Heart left ventricle (tissue), 16 donors: ENCODE data around the gene ESRP2. TPM values are rescaled to one million over a fixed set of nuclear protein-coding genes. Genes with fewer than 3 reads are reported as not detected.

ENCODE experiments used
- ATAC-seq, 4 donors: fragments of 200-7000 bp; cut with Tn5 transposase; one replicate each; pipeline ENCODE4 v1.9.1; 2020 to 2022; ENCODE audit warnings: moderate library complexity in 4 of 4, mild to moderate bottlenecking in 3 of 4, moderate number of reproducible peaks in 1 of 4
- DNase-seq, 5 donors: peaks; one replicate each; pipeline ENCODE4 v3.0.0-alpha.2; 2020
- H3K27ac ChIP-seq, 12 donors: fragments of 200-600 bp; sonication (generic) in 4 of 12; one replicate each; pipeline versions ENCODE4 v1.5.0 to v1.8.0; 2016 to 2022; ENCODE audit warnings: mild to moderate bottlenecking in 2 of 12
- H3K27me3 ChIP-seq, 9 donors: fragments of 200-600 bp; sonication (generic) in 2 of 9; one replicate each; pipeline versions ENCODE4 v1.5.1 to v1.8.0; 2016 to 2022; ENCODE audit warnings: mild to moderate bottlenecking in 3 of 9
- H3K36me3 ChIP-seq, 9 donors: fragments of 200-600 bp; sonication (generic) in 2 of 9; one replicate each; pipeline versions ENCODE4 v1.5.0 to v1.8.0; 2018 to 2022; ENCODE audit warnings: mild to moderate bottlenecking in 2 of 9
- H3K4me1 ChIP-seq, 12 donors: fragments of 200-600 bp; sonication (generic) in 4 of 12; one replicate each; pipeline versions ENCODE4 v1.5.0 to v1.8.0; 2016 to 2022; ENCODE audit warnings: mild to moderate bottlenecking in 3 of 12
- H3K4me3 ChIP-seq, 12 donors: fragments of 200-600 bp; sonication (generic) in 4 of 12; one replicate each; pipeline versions ENCODE4 v1.5.0 to v1.8.0; 2017 to 2022; ENCODE audit warnings: mild to moderate bottlenecking in 9 of 12, moderate library complexity in 4 of 12
- H3K9me3 ChIP-seq, 12 donors: fragments of 200-600 bp; sonication (generic) in 4 of 12; one replicate each; pipeline versions ENCODE4 v1.5.0 to v1.8.0; 2016 to 2022; ENCODE audit warnings: mild to moderate bottlenecking in 1 of 12
- POLR2A ChIP-seq, 2 donors: fragments of 450-650 bp; IDR thresholded peaks; one replicate each; pipeline ENCODE4 v1.6.1; 2017; ENCODE audit warnings: antibody characterized with exemption in 2 of 2, mild to moderate bottlenecking in 2 of 2, moderate library complexity in 2 of 2
- WGBS, 4 donors: extraction: QIAGEN DNeasy Blood & Tissue Kit in 2 of 4; methylation state at CpG; one replicate each; pipeline versions ENCODE4 v1.1.5 to v1.1.7; 2013 to 2018; 5-methylcytosine and 5-hydroxymethylcytosine counted together
- intact Hi-C, 10 donors: fragments of 100-400 bp; cut with DNase I; formaldehyde crosslinking; loops; one replicate each; pipeline versions ENCODE4 v1.11.1 to v1.14.2; 2022
- polyA plus RNA-seq, 2 donors: library from polyadenylated mRNA; stranded (reverse); fragments of 200-250 nt; gene quantifications; one replicate each; pipeline ENCODE4 v1.2.3, GENCODE V29; 2013
- total RNA-seq, 9 donors: library from RNA; depleted of rRNA in 2 of 9; stranded (reverse); fragments of >200 nt in 2 of 9; fragmentation: NEBNext Ultra II Directional in 3 of 9; extraction: Animal tissue kit (Norgen Biotek cat#: 25700) in 3 of 9; gene quantifications; one replicate each; pipeline versions ENCODE4 v1.1.0 to v1.2.4, GENCODE V29; 2016 to 2023
- TF ChIP-seq, protein P1 (sequence below), 12 donors: fragments of 200-600 bp; sonication (generic) in 4 of 12; IDR thresholded peaks; one replicate each; pipeline versions ENCODE4 v1.5.0 to v1.8.0; 2018 to 2022; ENCODE audit warnings: antibody characterized with exemption in 12 of 12, mild to moderate bottlenecking in 5 of 12
- donor health status: ischemic (EF 13 %, LVEDD 7.1; RV severe dilation, severe dysfunction).
- donor health status: healthy with polysubstance abuse.
- donor health status: DM: no; HTN: yes; CAD: no.
- donor health status: DM: no; HTN: no; CAD: no.
- donor health status: ischemic (EF 25% LVEDD 6.9; RV normal size, moderate dysfunction).
- donor health status: ischemic (EF 25% LVEDD 5.7; RV mildly dilated, moderate dysfunction).
- donor health status: healthy.
- donor health status: DM: yes; HTN: yes; CAD: no.
- donor health status: ischemic (EF 35%, LVEDD 5.7; RV mildly dilated, moderate dysfunction).
- donor health status: nonischemic (EF 11% LVEDD 7.7; RV severe dilation, severe dysfunction).
- donor health status: DM: yes; HTN: yes; CAD: no.
- donor health status: PGD.
- donor health status: ischemic (EF 29% LVEDD 5.4; RV normal size, mild dysfunction).
- donor health status: nonischemic (EF 23%, LVEDD 6.1; RV moderate dilation, normal function).

The ESRP2 gene
- total and polyA plus RNA-seq, 11 donors: 0.15 to 1.9 (median 0.45) TPM; not detected in 1

- no peaks in the 10 kb centered on the region for H3K36me3 ChIP-seq
- intact Hi-C loops: loop anchor here in 2 of 10 donors (5.0 to 10.0 kb wide), 2 partner anchors 85 to 1283 kb away; no protein-coding TSS in a partner anchor
- no peaks in the 10 kb centered on the region for H3K9me3 ChIP-seq
- no peak for DNase-seq
- H3K4me1 ChIP-seq: peaks cover 0 to 44% (median 29%) of the 10 kb centered on the region in 12 donors
- no peak overlapping the region for H3K4me3 ChIP-seq
- H3K27ac ChIP-seq: no peak overlapping the region
- 83 to 91% (median 85%) methylated on average over 7 of the region's 7 CpGs for WGBS, 4 donors
- no peaks in the 10 kb centered on the region for H3K27me3 ChIP-seq
- no peak for ATAC-seq
- TF ChIP-seq, protein P1, sequence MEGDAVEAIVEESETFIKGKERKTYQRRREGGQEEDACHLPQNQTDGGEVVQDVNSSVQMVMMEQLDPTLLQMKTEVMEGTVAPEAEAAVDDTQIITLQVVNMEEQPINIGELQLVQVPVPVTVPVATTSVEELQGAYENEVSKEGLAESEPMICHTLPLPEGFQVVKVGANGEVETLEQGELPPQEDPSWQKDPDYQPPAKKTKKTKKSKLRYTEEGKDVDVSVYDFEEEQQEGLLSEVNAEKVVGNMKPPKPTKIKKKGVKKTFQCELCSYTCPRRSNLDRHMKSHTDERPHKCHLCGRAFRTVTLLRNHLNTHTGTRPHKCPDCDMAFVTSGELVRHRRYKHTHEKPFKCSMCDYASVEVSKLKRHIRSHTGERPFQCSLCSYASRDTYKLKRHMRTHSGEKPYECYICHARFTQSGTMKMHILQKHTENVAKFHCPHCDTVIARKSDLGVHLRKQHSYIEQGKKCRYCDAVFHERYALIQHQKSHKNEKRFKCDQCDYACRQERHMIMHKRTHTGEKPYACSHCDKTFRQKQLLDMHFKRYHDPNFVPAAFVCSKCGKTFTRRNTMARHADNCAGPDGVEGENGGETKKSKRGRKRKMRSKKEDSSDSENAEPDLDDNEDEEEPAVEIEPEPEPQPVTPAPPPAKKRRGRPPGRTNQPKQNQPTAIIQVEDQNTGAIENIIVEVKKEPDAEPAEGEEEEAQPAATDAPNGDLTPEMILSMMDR (IDR thresholded peaks at IDR 0.05): no peak
- TF ChIP-seq POLR2A (IDR thresholded peaks at IDR 0.05): no peak
Measured at GRCh38 chr16:68242085-68242484, 6.2 kb upstream of the ESRP2 start.

GRCh38 chr16:68238029-68238345 is 2.1 kb upstream of the ESRP2 start:
- intact Hi-C loops: loop anchor here in 4 of 10 donors (1.0 to 10.0 kb wide), 5 partner anchors 90 to 1493 kb away; partner anchors contain the start of genes RANBP10 (in 1 of the 4), SLC12A4 (in 1 of the 4) and TSNAXIP1 (in 1 of the 4)
- 16 to 20% (median 19%) methylated on average over 18 to 20 of the region's 20 CpGs for WGBS, 4 donors
- Histone ChIP-seq H3K27me3 (peaks cover 0 to 7% (median 0%) of the 10 kb centered on the region in 9 donors), H3K4me3 (peak overlapping the region; percentile 33 to 74 (median 62)), H3K9me3 (no peaks in the 10 kb centered on the region), H3K36me3 (no peaks in the 10 kb centered on the region), H3K4me1 (peaks cover 0 to 41% (median 19%) of the 10 kb centered on the region in 12 donors), H3K27ac (peak overlapping the region; percentile 45 to 94 (median 86))
- ATAC-seq: no peak
- no peak for DNase-seq
- TF ChIP-seq, protein P1 (IDR thresholded peaks at IDR 0.05): no peak
- TF ChIP-seq POLR2A (IDR thresholded peaks at IDR 0.05): no peak

DNA sequence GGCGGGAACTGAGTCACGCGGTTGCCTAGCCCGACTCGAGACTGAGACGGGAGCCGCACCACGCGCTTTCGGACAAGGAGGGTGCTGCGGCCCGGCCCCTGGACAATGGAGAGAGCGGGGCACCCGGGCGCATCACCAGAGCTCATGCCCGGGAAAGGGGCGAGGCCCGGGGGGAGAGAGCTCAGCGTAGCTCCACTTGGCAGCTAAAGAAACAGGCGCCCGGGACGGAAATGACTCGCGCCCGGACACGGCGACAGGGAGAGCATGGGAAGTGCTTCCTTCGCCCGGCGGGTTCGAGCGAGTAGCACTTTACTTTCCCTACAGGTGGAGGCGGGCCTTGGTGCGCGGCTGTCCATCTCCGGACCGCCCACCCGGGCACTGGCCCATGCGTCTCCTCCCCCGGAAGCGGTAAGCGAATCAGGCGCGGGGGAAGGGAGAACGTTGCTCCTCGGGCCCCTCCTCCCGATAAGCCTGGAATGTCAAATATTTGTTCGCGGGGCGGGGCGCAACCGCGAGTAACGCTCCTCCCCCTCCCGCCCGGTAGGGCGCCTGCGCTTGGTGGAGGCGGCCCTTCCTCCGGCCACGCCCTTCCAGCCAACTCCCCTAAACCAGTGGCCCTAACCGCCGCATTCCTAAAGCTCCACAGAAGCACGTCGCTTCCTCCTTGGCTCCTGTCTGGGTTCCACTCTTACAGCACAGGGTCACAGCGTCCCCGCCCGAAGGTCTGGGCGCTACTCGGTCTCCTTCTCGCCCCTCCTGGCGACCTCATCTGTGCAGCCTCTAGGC is 1.5 kb upstream of the ESRP2 start:
- H3K27ac ChIP-seq: peak overlapping the region; percentile 45 to 94 (median 86)
- peak overlapping the region; percentile 33 to 74 (median 62) for H3K4me3 ChIP-seq
- DNase-seq (peak; percentile 98 to 99 (median 98)), ATAC-seq (peak; percentile 90 to 96 (median 93))
- no peaks in the 10 kb centered on the region for H3K36me3 ChIP-seq
- intact Hi-C loops: loop anchor here in 4 of 10 donors (1.0 to 10.0 kb wide), 5 partner anchors 91 to 1493 kb away; partner anchors contain the start of genes RANBP10 (in 1 of the 4), SLC12A4 (in 1 of the 4) and TSNAXIP1 (in 1 of the 4)
- peaks cover 0 to 7% (median 0%) of the 10 kb centered on the region in 9 donors for H3K27me3 ChIP-seq
- no peaks in the 10 kb centered on the region for H3K9me3 ChIP-seq
- peaks cover 0 to 41% (median 19%) of the 10 kb centered on the region in 12 donors for H3K4me1 ChIP-seq
- peak in 1 of 2 donors; percentile 95 for TF ChIP-seq POLR2A (IDR thresholded peaks at IDR 0.05)
- TF ChIP-seq, protein P1 (IDR thresholded peaks at IDR 0.05): peak in 1 of 12 donors; percentile 6
- WGBS, 4 donors: 0 to 1% (median 0%) methylated on average over 23 to 72 of the region's 72 CpGs

DNA sequence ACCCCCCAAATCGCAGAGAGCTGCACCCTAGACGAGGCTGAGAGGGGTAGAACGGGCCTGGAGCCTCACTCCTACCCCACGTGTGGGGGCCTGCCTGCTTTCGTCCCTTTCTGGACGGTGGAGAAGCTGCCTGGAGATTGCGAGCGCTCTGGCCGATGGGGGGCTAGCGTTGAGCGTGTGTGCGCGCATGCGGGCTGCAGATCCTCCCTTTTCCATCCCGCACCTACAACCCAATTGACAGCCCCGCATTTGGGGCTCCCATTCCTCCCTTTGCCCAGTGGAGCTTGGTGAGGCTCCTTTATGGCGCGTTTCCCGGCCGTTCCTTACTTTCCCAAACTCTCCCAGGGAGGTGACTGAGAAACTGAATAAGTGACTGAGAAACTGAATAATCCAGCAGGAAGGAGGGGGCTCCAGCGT is 907 bp upstream of the ESRP2 start:
- peak overlapping the region in 11 of 12 donors; percentile 67 to 94 (median 85) for H3K27ac ChIP-seq
- DNase-seq: peak in 3 of 5 donors; percentile 26 to 67 (median 33)
- no peaks in the 10 kb centered on the region for H3K9me3 ChIP-seq
- peak overlapping the region; percentile 33 to 74 (median 62) for H3K4me3 ChIP-seq
- H3K27me3 ChIP-seq: peaks cover 0 to 7% (median 0%) of the 10 kb centered on the region in 9 donors
- intact Hi-C loops: loop anchor here in 3 of 10 donors (10.0 kb wide), 3 partner anchors 272 to 1492 kb away; partner anchors contain the start of genes RANBP10 (in 1 of the 3), SLC12A4 (in 1 of the 3) and TSNAXIP1 (in 1 of the 3)
- 31 to 52% (median 33%) methylated on average over 9 to 21 of the region's 21 CpGs for WGBS, 4 donors
- H3K4me1 ChIP-seq: peaks cover 0 to 41% (median 19%) of the 10 kb centered on the region in 12 donors
- peak in 1 of 4 donors; percentile 0 for ATAC-seq
- H3K36me3 ChIP-seq: no peaks in the 10 kb centered on the region
- TF ChIP-seq POLR2A (IDR thresholded peaks at IDR 0.05): no peak
- TF ChIP-seq, protein P1 (IDR thresholded peaks at IDR 0.05): no peak
